HepG2 (cell line): ENCODE results near the gene FRMD4A. TPM values are rescaled to one million over a fixed set of nuclear protein-coding genes. Genes with fewer than 3 reads are reported as not detected.

Experiments used
- ATAC-seq: fragments of 200-7000 bp; cut with Tn5 transposase; 3 replicates; pipeline ENCODE4 v1.9.1; 2020; ENCODE audit warnings: mild to moderate bottlenecking, moderate library complexity
- BruUV-seq: library from RNA; stranded (reverse); fragments of 400-500 nt; replicated peaks from 2 replicates; lab custom pipeline; 2021; lab: Mats Ljungman, UMichigan
- CTCF ChIA-PET: fragments of 300-600 bp; formaldehyde crosslinking; extraction: SDS; loops from one replicate; lab custom pipeline; 2021; ENCODE audit warnings: low total read pairs, inconsistent platforms, low intra/inter-chr PET ratio; lab: Yijun Ruan, JAX
- POLR2A ChIA-PET: fragments of 350-600 bp; sonication (Branson Sonifier 250); formaldehyde crosslinking; loops from one replicate; lab custom pipeline; 2020; ENCODE audit warnings: antibody characterized with exemption, inconsistent platforms; lab: Yijun Ruan, JAX
- DNase-seq: peaks from one replicate; pipeline ENCODE4 v3.0.0-alpha.2; 2015; ENCODE audit warnings: low spot score
- FAIRE-seq: peaks from 3 replicates; lab custom pipeline; 2011; peaks lifted over from hg19 to GRCh38; lab: Jason Lieb, UNC
- H2AFZ ChIP-seq: one replicate; pipeline ENCODE4 v1.6.1; 2011; ENCODE audit warnings: low read length, inconsistent platforms
- H3K27ac ChIP-seq: fragments of 300-600 bp; 3 replicates; pipeline ENCODE4 v1.8.0; 2011; ENCODE audit warnings: mixed run types, mild to moderate bottlenecking, mixed read lengths, low read length, inconsistent platforms; ENCODE audit not compliant: insufficient read depth; ENCODE audit errors: extremely low read length
- H3K27me3 ChIP-seq, 2 experiments: fragments of 200-600 bp in 1 of 2; 2 replicates in 1 of 2; 3 replicates in 1 of 2; pipeline versions ENCODE4 v1.6.0 to v1.8.0; 2011; ENCODE audit warnings: low read length in 2 of 2, mild to moderate bottlenecking in 2 of 2, moderate library complexity in 2 of 2, inconsistent platforms in 1 of 2; ENCODE audit not compliant: insufficient read depth in 2 of 2, control insufficient read depth in 1 of 2
- H3K36me3 ChIP-seq, 2 experiments: fragments of 200-600 bp in 1 of 2; replicated peaks in 1 of 2; 2 replicates in 1 of 2; 3 replicates in 1 of 2; pipeline versions ENCODE4 v1.5.1 to v1.8.0; 2011; ENCODE audit warnings: low read length in 2 of 2, inconsistent platforms in 1 of 2; ENCODE audit not compliant: insufficient read depth in 2 of 2, control insufficient read depth in 1 of 2
- H3K4me1 ChIP-seq: 2 replicates; pipeline ENCODE4 v1.5.1; 2012; ENCODE audit warnings: low read length, inconsistent platforms; ENCODE audit not compliant: insufficient read depth
- H3K4me2 ChIP-seq: 2 replicates; pipeline ENCODE4 v1.6.0; 2011; ENCODE audit warnings: low read depth, low read length, inconsistent platforms
- H3K4me3 ChIP-seq, 3 experiments: fragments of 200-600 bp in 1 of 3; sonication (generic), shearing (Covaris generic) in 1 of 3; replicated peaks in 1 of 3; 2 replicates each; pipeline ENCODE4 v1.5.1; 2011 to 2016; ENCODE audit warnings: low read length in 3 of 3, inconsistent platforms in 2 of 3, low read depth in 2 of 3, mild to moderate bottlenecking in 2 of 3, control low read depth in 1 of 3, mixed read lengths in 1 of 3; ENCODE audit not compliant: insufficient read depth in 1 of 3
- H3K79me2 ChIP-seq: one replicate; pipeline ENCODE4 v1.6.1; 2011; ENCODE audit warnings: low read length, inconsistent platforms; ENCODE audit not compliant: insufficient read depth
- H3K9ac ChIP-seq: 2 replicates; pipeline ENCODE4 v1.6.0; 2011; ENCODE audit warnings: mild to moderate bottlenecking, low read depth, low read length, inconsistent platforms; ENCODE audit not compliant: insufficient read depth
- H3K9me3 ChIP-seq: 2 replicates; pipeline ENCODE4 v1.5.1; 2012; ENCODE audit warnings: mild to moderate bottlenecking, low read length
- H4K20me1 ChIP-seq: 2 replicates; pipeline ENCODE4 v1.6.0; 2011; ENCODE audit warnings: inconsistent platforms, mild to moderate bottlenecking, low read length, moderate library complexity; ENCODE audit not compliant: insufficient read depth
- BORCS8-MEF2B ChIP-seq: sonication (generic); formaldehyde crosslinking; IDR thresholded peaks from 2 replicates; pipeline ENCODE4 v1.8.0; 2022; ENCODE audit warnings: mild to moderate bottlenecking, missing genetic modification reagents
- GLI4 ChIP-seq: sonication (generic); formaldehyde crosslinking; IDR thresholded peaks from 2 replicates; pipeline ENCODE4 v1.5.1; 2020; ENCODE audit warnings: missing genetic modification reagents, mild to moderate bottlenecking, moderate library complexity, borderline replicate concordance
- IRF2 ChIP-seq: IDR thresholded peaks from 2 replicates; pipeline ENCODE4 v1.6.1; 2018; ENCODE audit warnings: missing genetic modification reagents, missing compliant biosample characterization
- KAT8 ChIP-seq: IDR thresholded peaks from 2 replicates; pipeline ENCODE4 v1.6.1; 2016; ENCODE audit warnings: missing genetic modification reagents, missing compliant biosample characterization
- KDM6A ChIP-seq: IDR thresholded peaks from 2 replicates; pipeline ENCODE4 v1.6.1; 2016; ENCODE audit warnings: low read depth
- MTA3 ChIP-seq: sonication (generic); formaldehyde crosslinking; IDR thresholded peaks from 2 replicates; pipeline ENCODE4 v1.4.0; 2020; ENCODE audit warnings: missing genetic modification reagents
- POLR2G ChIP-seq: fragments of 200-400 bp; formaldehyde crosslinking; IDR thresholded peaks from 2 replicates; pipeline ENCODE4 v1.6.1; 2018; ENCODE audit warnings: mild to moderate bottlenecking, low read depth, low read length, moderate library complexity
- SIX1 ChIP-seq: sonication (generic); formaldehyde crosslinking; IDR thresholded peaks from 2 replicates; pipeline ENCODE4 v1.4.0; 2020; ENCODE audit warnings: missing genetic modification reagents, borderline replicate concordance
- TBX3 ChIP-seq: fragments of 450-650 bp; IDR thresholded peaks from 2 replicates; pipeline ENCODE4 v1.6.1; 2017; ENCODE audit warnings: antibody characterized with exemption, mild to moderate bottlenecking, inconsistent platforms, borderline replicate concordance
- ZNF296 ChIP-seq: sonication (generic); formaldehyde crosslinking; conservative IDR thresholded peaks from 2 replicates; pipeline ENCODE4 v1.5.0; 2020; ENCODE audit warnings: mild to moderate bottlenecking, missing genetic modification reagents
- ZNF430 ChIP-seq: sonication (generic); formaldehyde crosslinking; IDR thresholded peaks from 2 replicates; pipeline ENCODE4 v1.9.0; 2021; ENCODE audit warnings: mild to moderate bottlenecking, missing genetic modification reagents
- ZNF558 ChIP-seq: sonication (generic); formaldehyde crosslinking; IDR thresholded peaks from 2 replicates; pipeline ENCODE4 v1.9.0; 2022; ENCODE audit warnings: mild to moderate bottlenecking, missing genetic modification reagents, borderline replicate concordance
- ZNF580 ChIP-seq: IDR thresholded peaks from 2 replicates; pipeline ENCODE4 v1.6.1; 2016; ENCODE audit warnings: low read depth, borderline replicate concordance
- ZNF609 ChIP-seq: sonication (generic); formaldehyde crosslinking; IDR thresholded peaks from 2 replicates; pipeline ENCODE4 v1.4.0; 2020; ENCODE audit warnings: mild to moderate bottlenecking, missing genetic modification reagents, borderline replicate concordance
- WGBS: methylation state at CpG from one replicate; pipeline ENCODE4 v1.1.6; 2017; ENCODE audit warnings: low lambda C conversion rate; 5-methylcytosine and 5-hydroxymethylcytosine counted together
- in situ Hi-C: cut with HindIII; loops from 2 replicates; pipeline ENCODE4 v1.10.0; 2017; ENCODE audit warnings: low pct_unique_long_range_greater_than_20kb; ENCODE audit not compliant: extremely low pct_ligation_motif_present
- intact Hi-C: fragments of 100-400 bp; cut with micrococcal nuclease; formaldehyde crosslinking; loops from one replicate; pipeline ENCODE4 v1.10.0; 2022; ENCODE audit not compliant: unreplicated experiment
- polyA plus RNA-seq, 8 experiments: library from polyadenylated mRNA; depleted of rRNA in 3 of 8; stranded (reverse) in 7 of 8; unstranded in 1 of 8; fragments of >200 nt; fragmentation: Illumina TruSeq in 4 of 8; extraction: Trizol in 4 of 8; gene quantifications; 2 replicates each; pipeline versions ENCODE4 v1.2.1 to v1.2.3, GENCODE V29; 2011 to 2016; ENCODE audit warnings: low read depth in 4 of 8, missing spikeins in 1 of 8, mixed read lengths in 1 of 8; ENCODE audit not compliant: insufficient read depth in 1 of 8
- total RNA-seq, 5 experiments: library from RNA; depleted of rRNA; stranded (reverse); fragments of >200 nt; fragmentation: Illumina TruSeq; extraction: Trizol; gene quantifications; 2 replicates each; pipeline ENCODE4 v1.2.3, GENCODE V29; 2016; ENCODE audit warnings: low read depth in 1 of 5

FRMD4A gene
- total and polyA plus RNA-seq, 2 of the 13 experiments (the other 11 are each of a cell fraction or from before 2014, with no cell fraction given), result 0.09 to 0.26 TPM

DNA sequence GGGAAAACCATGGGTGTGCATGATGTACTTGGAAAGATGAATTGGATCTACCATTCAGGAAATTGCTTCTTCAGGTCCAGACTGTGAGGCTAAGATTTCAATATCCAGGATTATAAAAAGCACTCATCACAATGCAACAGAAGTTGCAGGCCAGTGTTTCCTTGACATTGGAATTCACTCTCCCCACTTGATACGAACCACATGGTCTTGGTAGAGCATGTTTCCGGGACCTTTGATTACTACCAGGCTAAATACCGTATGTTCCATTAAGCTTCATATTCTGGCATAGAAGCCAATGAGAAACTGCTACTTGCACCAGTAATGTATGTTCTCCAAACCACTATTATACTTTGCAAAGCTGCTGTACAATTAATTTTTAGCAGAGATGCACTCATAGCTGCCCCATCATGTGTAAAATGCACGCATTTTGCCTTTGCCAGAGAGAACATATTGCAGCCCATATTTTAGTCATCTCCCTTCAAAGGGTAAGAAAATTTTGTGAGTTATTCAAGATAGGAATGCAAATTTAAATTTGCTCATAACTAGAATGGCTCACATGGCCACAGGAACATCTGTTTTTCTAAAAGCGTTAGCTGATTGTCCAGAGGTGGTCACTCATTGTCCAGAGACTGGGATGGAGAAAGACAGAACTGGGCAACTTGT is 8.1 kb downstream of the FRMD4A start:
- H4K20me1 ChIP-seq, result no peaks in the 10 kb centered on the region
- ATAC-seq (no peak), FAIRE-seq (no peak), DNase-seq (no peak)
- no peak overlapping the region for H3K9ac ChIP-seq
- POLR2A ChIA-PET, result no interaction called here
- no peaks in the 10 kb centered on the region for H3K4me1 ChIP-seq
- H3K27ac ChIP-seq, result no peak overlapping the region
- no peaks in the 10 kb centered on the region for H3K36me3 ChIP-seq
- BruUV-seq, result no TSS peak
- in situ Hi-C loops, result no loop called here
- H3K27me3 ChIP-seq, result peaks cover 0 to 12% of the 10 kb centered on the region in 2 experiments; a peak in 2 of 5 replicates
- CTCF ChIA-PET, result no interaction called here
- intact Hi-C loops, result loop anchor here (10.0 kb wide), 1 partner anchor 128 kb away; no protein-coding TSS in a partner anchor
- H3K4me3 ChIP-seq, result no peak overlapping the region
- H3K9me3 ChIP-seq, result no peaks in the 10 kb centered on the region
- no peak overlapping the region for H3K4me2 ChIP-seq
- no peaks in the 10 kb centered on the region for H3K79me2 ChIP-seq
- no peak overlapping the region for H2AFZ ChIP-seq
- 0% methylated on average over 4 of the region's 5 CpGs for WGBS
- no peak for TF ChIP-seq ZNF296 (CRISPR knock-in tag)
- TF ChIP-seq ZNF609, result no peak
- no peak for TF ChIP-seq ZNF558 (CRISPR knock-in tag)
- TF ChIP-seq BORCS8-MEF2B (CRISPR knock-in tag), result no peak
- no peak for TF ChIP-seq ZNF430 (CRISPR knock-in tag)
- TF ChIP-seq IRF2 (CRISPR knock-in tag), result no peak
- TF ChIP-seq ZNF580 (CRISPR knock-in tag), result no peak
- TF ChIP-seq MTA3, result no peak
- TF ChIP-seq SIX1, result no peak
- no peak for TF ChIP-seq KAT8 (CRISPR knock-in tag)
- no peak for TF ChIP-seq POLR2G
- no peak for TF ChIP-seq GLI4 (CRISPR knock-in tag)
- TF ChIP-seq TBX3, result no peak
- TF ChIP-seq KDM6A, result no peak
